H1 (cell line): ENCODE measurements around the gene PSMF1. TPM values are rescaled to one million over a fixed set of nuclear protein-coding genes. Genes with fewer than 3 reads are reported as not detected.

Source experiments
- CTCF ChIA-PET: fragments of 300-600 bp; sonication (Branson Sonifier 250); formaldehyde crosslinking; loops from one replicate; lab custom pipeline; 2021; ENCODE audit not compliant: partially characterized antibody; lab: Charles Lee
- POLR2A ChIA-PET: fragments of 300-600 bp; sonication (Branson Sonifier 250); formaldehyde crosslinking; loops from one replicate; lab custom pipeline; 2021; ENCODE audit warnings: inconsistent platforms; ENCODE audit not compliant: partially characterized antibody; lab: Charles Lee
- DNase-seq, 2 experiments: peaks; one replicate each; pipeline versions ENCODE4 v3.0.0 to v3.0.0-alpha.2; 2010 to 2022; ENCODE audit warnings: low spot score in 2 of 2, low read depth in 1 of 2, mixed read lengths in 1 of 2
- FAIRE-seq: peaks from 2 replicates; lab custom pipeline; 2011; peaks lifted over from hg19 to GRCh38; lab: Jason Lieb, UNC
- H2AFZ ChIP-seq: 2 replicates; pipeline ENCODE4 v1.8.1; 2012; ENCODE audit warnings: low read length, inconsistent platforms
- H2AK5ac ChIP-seq: 2 replicates; pipeline ENCODE4 v1.6.1; 2013; ENCODE audit warnings: low read depth, low read length
- H2BK120ac ChIP-seq: replicated peaks from 2 replicates; pipeline ENCODE3; 2013; ENCODE audit warnings: low read depth, low read length, inconsistent platforms
- H2BK12ac ChIP-seq: 2 replicates; pipeline ENCODE4 v1.6.1; 2013; ENCODE audit warnings: low read depth, low read length
- H2BK15ac ChIP-seq: 2 replicates; pipeline ENCODE4 v1.6.1; 2013; ENCODE audit warnings: low read length
- H2BK20ac ChIP-seq: 2 replicates; pipeline ENCODE4 v1.6.1; 2013; ENCODE audit warnings: low read length
- H2BK5ac ChIP-seq: 2 replicates; pipeline ENCODE4 v1.6.1; 2013; ENCODE audit warnings: low read depth, low read length
- H3K14ac ChIP-seq: 2 replicates; pipeline ENCODE4 v1.6.1; 2013; ENCODE audit warnings: inconsistent platforms; ENCODE audit not compliant: insufficient read length
- H3K18ac ChIP-seq: 2 replicates; pipeline ENCODE4 v1.6.1; 2013; ENCODE audit warnings: low read length; ENCODE audit errors: extremely low read depth
- H3K23ac ChIP-seq: 2 replicates; pipeline ENCODE4 v1.6.1; 2013; ENCODE audit warnings: inconsistent platforms; ENCODE audit not compliant: insufficient read length
- H3K23me2 ChIP-seq: 2 replicates; pipeline ENCODE4 v1.6.1; 2013; ENCODE audit warnings: low read depth, low read length
- H3K27ac ChIP-seq: 2 replicates; pipeline ENCODE4 v1.6.1; 2011; ENCODE audit warnings: low read depth, low read length, inconsistent platforms
- H3K27me3 ChIP-seq, 4 experiments: replicated peaks in 1 of 4; 1 replicate in 1 of 4; 2 replicates in 3 of 4; pipeline versions ENCODE4 v1.6.1 to v1.8.1; 2011 to 2013; ENCODE audit warnings: low read length in 3 of 4, mild to moderate bottlenecking in 3 of 4, inconsistent platforms in 2 of 4, mixed read lengths in 2 of 4, moderate library complexity in 1 of 4; ENCODE audit not compliant: control insufficient read depth in 3 of 4, insufficient read depth in 3 of 4; ENCODE audit errors: extremely low read depth in 1 of 4
- H3K36me3 ChIP-seq, 4 experiments: 2 replicates each; pipeline versions ENCODE4 v1.6.1 to v1.8.1; 2011 to 2013; ENCODE audit warnings: mild to moderate bottlenecking in 4 of 4, low read length in 3 of 4, moderate library complexity in 2 of 4, control low read depth in 1 of 4, inconsistent platforms in 1 of 4; ENCODE audit not compliant: insufficient read depth in 4 of 4, control insufficient read depth in 2 of 4
- H3K4ac ChIP-seq: replicated peaks from 2 replicates; pipeline ENCODE3; 2013; ENCODE audit warnings: low read length, low read depth, mixed read lengths, inconsistent platforms; ENCODE audit not compliant: insufficient read length
- H3K4me1 ChIP-seq, 4 experiments: replicated peaks in 1 of 4; 1 replicate in 1 of 4; 2 replicates in 3 of 4; pipeline versions ENCODE4 v1.6.1 to v1.8.1; 2011 to 2013; ENCODE audit warnings: low read length in 3 of 4, inconsistent platforms in 2 of 4, mixed read lengths in 1 of 4; ENCODE audit not compliant: insufficient read depth in 4 of 4, control insufficient read depth in 3 of 4
- H3K4me2 ChIP-seq, 2 experiments: 2 replicates each; pipeline versions ENCODE4 v1.6.1 to v1.8.1; 2011 to 2013; ENCODE audit warnings: low read depth in 2 of 2, low read length in 2 of 2, control low read depth in 1 of 2, inconsistent platforms in 1 of 2, mild to moderate bottlenecking in 1 of 2; ENCODE audit not compliant: insufficient read depth in 1 of 2
- H3K4me3 ChIP-seq, 4 experiments: fragments of 200-600, 300-600 bp in 1 of 4; sonication (generic), shearing (Covaris generic), sonication (Bioruptor Twin) in 1 of 4; 2 replicates each; pipeline versions ENCODE4 v1.5.1 to v1.8.1; 2011 to 2016; ENCODE audit warnings: low read length in 4 of 4, low read depth in 3 of 4, control low read depth in 2 of 4, inconsistent platforms in 2 of 4, mild to moderate bottlenecking in 2 of 4, mixed read lengths in 1 of 4, moderate library complexity in 1 of 4; ENCODE audit not compliant: insufficient read depth in 2 of 4; ENCODE audit errors: extremely low read depth in 1 of 4
- H3K56ac ChIP-seq: replicated peaks from 2 replicates; pipeline ENCODE3; 2013; ENCODE audit warnings: low read depth, mild to moderate bottlenecking, mixed read lengths, low read length, inconsistent platforms; ENCODE audit not compliant: insufficient read length
- H3K79me1 ChIP-seq: 2 replicates; pipeline ENCODE4 v1.6.1; 2013; ENCODE audit warnings: low read depth, low read length, control low read depth
- H3K79me2 ChIP-seq, 2 experiments: 2 replicates each; pipeline versions ENCODE4 v1.6.1 to v1.8.1; 2012 to 2013; ENCODE audit warnings: low read length in 2 of 2, mild to moderate bottlenecking in 2 of 2, inconsistent platforms in 1 of 2; ENCODE audit not compliant: insufficient read depth in 2 of 2, control insufficient read depth in 1 of 2
- H3K9ac ChIP-seq, 4 experiments: replicated peaks in 1 of 4; 1 replicate in 1 of 4; 2 replicates in 3 of 4; pipeline versions ENCODE4 v1.6.1 to v1.8.1; 2011 to 2013; ENCODE audit warnings: low read depth in 3 of 4, low read length in 3 of 4, control low read depth in 2 of 4, mild to moderate bottlenecking in 2 of 4, moderate library complexity in 2 of 4, inconsistent platforms in 1 of 4; ENCODE audit errors: extremely low read depth in 1 of 4
- H3K9me3 ChIP-seq, 2 experiments: 2 replicates each; pipeline versions ENCODE4 v1.6.1 to v1.8.1; 2012 to 2013; ENCODE audit warnings: mild to moderate bottlenecking in 2 of 2, moderate library complexity in 2 of 2, control low read depth in 1 of 2, inconsistent platforms in 1 of 2, low read depth in 1 of 2, low read length in 1 of 2, mixed read lengths in 1 of 2; ENCODE audit not compliant: insufficient read depth in 2 of 2
- H4K20me1 ChIP-seq, 2 experiments: replicated peaks in 1 of 2; 2 replicates each; pipeline versions ENCODE3 to v1.8.1; 2011 to 2013; ENCODE audit warnings: inconsistent platforms in 2 of 2, low read length in 2 of 2, mild to moderate bottlenecking in 1 of 2; ENCODE audit not compliant: insufficient read depth in 2 of 2, control insufficient read depth in 1 of 2
- H4K5ac ChIP-seq: 2 replicates; pipeline ENCODE4 v1.6.1; 2013; ENCODE audit warnings: low read length, low read depth, mixed read lengths, inconsistent platforms; ENCODE audit not compliant: insufficient read length
- H4K8ac ChIP-seq: 2 replicates; pipeline ENCODE4 v1.8.0; 2013; ENCODE audit warnings: mild to moderate bottlenecking, moderate library complexity, low read length, inconsistent platforms; ENCODE audit not compliant: insufficient read depth; ENCODE audit errors: extremely low read depth
- H4K91ac ChIP-seq: replicated peaks from 2 replicates; pipeline ENCODE3; 2013; ENCODE audit warnings: low read length, mixed read lengths, inconsistent platforms; ENCODE audit not compliant: insufficient read length
- CEBPB ChIP-seq: IDR thresholded peaks from 2 replicates; pipeline ENCODE4 v1.6.1; 2012; ENCODE audit warnings: low read depth, low read length
- TAF7 ChIP-seq: optimal IDR thresholded peaks from 2 replicates; pipeline ENCODE3; 2011; ENCODE audit warnings: low read depth, mild to moderate bottlenecking, inconsistent platforms, low read length, moderate library complexity, borderline replicate concordance
- WGBS, 2 experiments: shearing (Covaris generic) in 1 of 2; methylation state at CpG; one replicate each; pipeline versions ENCODE4 v1.1.6 to v1.1.7; 2013 to 2015; ENCODE audit warnings: low lambda C conversion rate in 2 of 2, mixed read lengths in 2 of 2, inconsistent platforms in 1 of 2, low coverage in 1 of 2, missing lambda C conversion rate in 1 of 2; ENCODE audit not compliant: insufficient replicate concordance in 2 of 2, insufficient coverage in 1 of 2, insufficient read length in 1 of 2; ENCODE audit errors: extremely low coverage in 1 of 2, missing lambda C conversion rate in 1 of 2; 5-methylcytosine and 5-hydroxymethylcytosine counted together
- polyA plus RNA-seq, 7 experiments: library from polyadenylated mRNA; depleted of rRNA in 3 of 7; stranded (reverse) in 5 of 7; unstranded in 2 of 7; fragments of >200 nt in 5 of 7; fragments of 200-250 nt in 2 of 7; gene quantifications; 1 replicate in 5 of 7; 2 replicates in 1 of 7; 4 replicates in 1 of 7; pipeline versions ENCODE4 v1.2.1 to v1.2.3, GENCODE V29; 2011 to 2013; ENCODE audit warnings: missing spikeins in 2 of 7, mixed read lengths in 2 of 7
- total RNA-seq: library from RNA; stranded (reverse); fragmentation: NEBNext Ultra II Directional; extraction: Animal tissue kit (Norgen Biotek cat#: 25700); gene quantifications from 2 replicates; pipeline ENCODE4 v1.2.1, GENCODE V29; 2021

The PSMF1 gene
- total and polyA plus RNA-seq, 2 of the 8 experiments (the other 6 are each of a cell fraction or from before 2014, with no cell fraction given) = 106 to 159 TPM

- H2BK20ac ChIP-seq = no peak overlapping the region
- no peak overlapping the region for H4K5ac ChIP-seq
- CTCF ChIA-PET = no interaction called here
- DNase-seq (no peak), FAIRE-seq (no peak)
- H3K4me2 ChIP-seq = no peak overlapping the region
- H4K20me1 ChIP-seq = peaks cover 0 to 8% of the 10 kb centered on the region in 2 experiments
- H3K27ac ChIP-seq = no peak overlapping the region
- H3K9ac ChIP-seq = no peak overlapping the region
- H3K56ac ChIP-seq = no peak overlapping the region
- no peak overlapping the region for H3K18ac ChIP-seq
- no peak overlapping the region for H2AK5ac ChIP-seq
- POLR2A ChIA-PET = no interaction called here
- H3K4ac ChIP-seq = no peak overlapping the region
- H4K8ac ChIP-seq = no peak overlapping the region
- no peak overlapping the region for H2AFZ ChIP-seq
- peaks cover 15 to 26% (median 24%) of the 10 kb centered on the region in 4 experiments for H3K36me3 ChIP-seq
- no peaks in the 10 kb centered on the region for H3K9me3 ChIP-seq
- H3K79me1 ChIP-seq = peaks cover 4% of the 10 kb centered on the region
- no peak overlapping the region for H4K91ac ChIP-seq
- H2BK15ac ChIP-seq = no peak overlapping the region
- TF ChIP-seq TAF7 (no peak), CEBPB (peak; percentile 31; the same call in 1 of the 2 replicates)
- peaks cover 0 to 7% (median 2%) of the 10 kb centered on the region in 4 experiments; a peak in 4 of 7 replicates for H3K4me1 ChIP-seq
- H3K14ac ChIP-seq = no peak overlapping the region
- no peak overlapping the region for H3K23ac ChIP-seq
- no peak overlapping the region for H2BK12ac ChIP-seq
- no peaks in the 10 kb centered on the region for H3K27me3 ChIP-seq
- no peak overlapping the region for H2BK5ac ChIP-seq
- H3K4me3 ChIP-seq = no peak overlapping the region
- 91% methylated on average over 12 of the region's 12 CpGs; no CpG with 5 or more reads in 1 of the 2 experiments for WGBS, 2 experiments
- peaks cover 11% of the 10 kb centered on the region; the same call in 1 of the 2 replicates for H3K23me2 ChIP-seq
- no peak overlapping the region for H2BK120ac ChIP-seq
- peaks cover 17 to 62% of the 10 kb centered on the region in 2 experiments for H3K79me2 ChIP-seq
These were observed 4.2 kb downstream of the PSMF1 start for GRCh38 chr20:1122388-1123315.
